Transverse colon (tissue), 4 donors: Measurements from ENCODE around the gene WSB1. TPM values are rescaled to one million over a fixed set of nuclear protein-coding genes. Genes with fewer than 3 reads are reported as not detected.

Source experiments
- DNase-seq: peaks from one replicate; pipeline ENCODE4 v3.0.0-alpha.2; 2019
- H3K27ac ChIP-seq, 4 donors: fragments of 200-600 bp; sonication (generic); 2 replicates each; pipeline ENCODE4 v1.5.1; 2016 to 2018; ENCODE audit warnings: inconsistent platforms in 4 of 4
- H3K27me3 ChIP-seq: fragments of 200-600 bp; sonication (generic); 2 replicates; pipeline ENCODE4 v1.5.1; 2017; ENCODE audit warnings: inconsistent platforms
- H3K36me3 ChIP-seq, 4 donors: fragments of 200-600 bp; sonication (generic); 2 replicates each; pipeline ENCODE4 v1.5.1; 2017 to 2019; ENCODE audit warnings: inconsistent platforms in 4 of 4
- H3K4me1 ChIP-seq, 4 donors: fragments of 200-600 bp; sonication (generic); 2 replicates each; pipeline ENCODE4 v1.5.1; 2017 to 2020; ENCODE audit warnings: inconsistent platforms in 4 of 4
- H3K4me3 ChIP-seq, 4 donors: fragments of 200-600 bp; sonication (generic); 1 replicate in 1 of 4; 2 replicates in 3 of 4; pipeline versions ENCODE4 v1.5.1 to v1.6.1; 2017 to 2019; ENCODE audit warnings: inconsistent platforms in 4 of 4
- H3K9me3 ChIP-seq, 2 donors: fragments of 200-600 bp; sonication (generic); 2 replicates each; pipeline ENCODE4 v1.5.1; 2017 to 2019; ENCODE audit warnings: inconsistent platforms in 2 of 2
- EP300 ChIP-seq: sonication (generic); formaldehyde crosslinking; IDR thresholded peaks from one replicate; pipeline ENCODE4 v1.6.1; 2017; ENCODE audit warnings: antibody characterized with exemption, low read depth
- POLR2A ChIP-seq: fragments of 450-650 bp; IDR thresholded peaks from one replicate; pipeline ENCODE4 v1.6.1; 2016; ENCODE audit warnings: antibody characterized with exemption, mild to moderate bottlenecking, moderate library complexity
- POLR2AphosphoS5 ChIP-seq, 3 donors: sonication (generic); formaldehyde crosslinking; IDR thresholded peaks; one replicate each; pipeline ENCODE4 v1.6.1; 2016; ENCODE audit warnings: antibody characterized with exemption in 3 of 3
- WGBS, 2 donors: methylation state at CpG; one replicate each; pipeline ENCODE4 v1.1.5; 2018; ENCODE audit warnings: low coverage in 1 of 2; 5-methylcytosine and 5-hydroxymethylcytosine counted together
- in situ Hi-C, 4 donors: fragments of 200-750 bp; cut with MboI; loops; one replicate each; pipeline versions ENCODE4 v1.15.0 to v1.15.1; 2017; ENCODE audit warnings: low sequenced_read_pairs in 3 of 4, low pct_ligation_motif_present in 1 of 4, low pct_unique_long_range_greater_than_20kb in 1 of 4
- intact Hi-C: fragments of 100-400 bp; cut with DNase I; formaldehyde crosslinking; loops from one replicate; pipeline ENCODE4 v1.15.1; 2023; ENCODE audit warnings: low total_unique reads
- total RNA-seq, 4 donors: library from RNA; depleted of rRNA; stranded (reverse); fragments of >200 nt; gene quantifications; one replicate each; pipeline ENCODE4 v1.1.0, GENCODE V29; 2016
- TF ChIP-seq, protein P1 (sequence below), 5 experiments: fragments of 200-600 bp in 3 of 5; fragments of 450-650 bp in 2 of 5; sonication (generic) in 3 of 5; IDR thresholded peaks; 1 replicate in 2 of 5; 2 replicates in 3 of 5; pipeline ENCODE4 v1.5.1; 2016 to 2017; ENCODE audit warnings: antibody characterized with exemption in 5 of 5, inconsistent platforms in 3 of 5, mild to moderate bottlenecking in 2 of 5, moderate library complexity in 1 of 5

WSB1 gene
- total RNA-seq, 4 donors from 2014 or later, result 90.4 to 335 (median 261) TPM

GRCh38 chr17:27318228-27318627 lies 24.3 kb downstream of the WSB1 start:
- Histone ChIP-seq H3K27ac (peak overlapping the region in 1 of 4 donors; percentile 63), H3K4me3 (no peak overlapping the region), H3K27me3 (no peaks in the 10 kb centered on the region), H3K36me3 (peaks cover 0 to 21% (median 10%) of the 10 kb centered on the region in 4 donors), H3K4me1 (peaks cover 17 to 57% (median 40%) of the 10 kb centered on the region in 4 donors), H3K9me3 (no peaks in the 10 kb centered on the region)
- 14 to 88% methylated on average over 1 to 4 of the region's 4 CpGs for WGBS, 2 donors
- DNase-seq, result no peak
- TF ChIP-seq EP300 (no peak), POLR2AphosphoS5 (IDR thresholded peaks at IDR 0.05) (peak in 1 of 3 donors; percentile 28)
- intact Hi-C loops (no loop called here), in situ Hi-C loops (no loop called here)

- 88 to 97% methylated on average over 6 of the region's 6 CpGs for WGBS, 2 donors
- Histone ChIP-seq H3K27ac (peak overlapping the region; percentile 40 to 71 (median 61)), H3K27me3 (no peaks in the 10 kb centered on the region), H3K36me3 (peaks cover 0 to 17% (median 8%) of the 10 kb centered on the region in 4 donors), H3K4me1 (peaks cover 17 to 57% (median 44%) of the 10 kb centered on the region in 4 donors), H3K9me3 (no peaks in the 10 kb centered on the region), H3K4me3 (no peak overlapping the region)
- TF ChIP-seq EP300, result no peak
- TF ChIP-seq, protein P1, sequence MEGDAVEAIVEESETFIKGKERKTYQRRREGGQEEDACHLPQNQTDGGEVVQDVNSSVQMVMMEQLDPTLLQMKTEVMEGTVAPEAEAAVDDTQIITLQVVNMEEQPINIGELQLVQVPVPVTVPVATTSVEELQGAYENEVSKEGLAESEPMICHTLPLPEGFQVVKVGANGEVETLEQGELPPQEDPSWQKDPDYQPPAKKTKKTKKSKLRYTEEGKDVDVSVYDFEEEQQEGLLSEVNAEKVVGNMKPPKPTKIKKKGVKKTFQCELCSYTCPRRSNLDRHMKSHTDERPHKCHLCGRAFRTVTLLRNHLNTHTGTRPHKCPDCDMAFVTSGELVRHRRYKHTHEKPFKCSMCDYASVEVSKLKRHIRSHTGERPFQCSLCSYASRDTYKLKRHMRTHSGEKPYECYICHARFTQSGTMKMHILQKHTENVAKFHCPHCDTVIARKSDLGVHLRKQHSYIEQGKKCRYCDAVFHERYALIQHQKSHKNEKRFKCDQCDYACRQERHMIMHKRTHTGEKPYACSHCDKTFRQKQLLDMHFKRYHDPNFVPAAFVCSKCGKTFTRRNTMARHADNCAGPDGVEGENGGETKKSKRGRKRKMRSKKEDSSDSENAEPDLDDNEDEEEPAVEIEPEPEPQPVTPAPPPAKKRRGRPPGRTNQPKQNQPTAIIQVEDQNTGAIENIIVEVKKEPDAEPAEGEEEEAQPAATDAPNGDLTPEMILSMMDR (IDR thresholded peaks at IDR 0.05), result no peak
- no peak for TF ChIP-seq POLR2AphosphoS5 (IDR thresholded peaks at IDR 0.05)
- no peak for TF ChIP-seq POLR2A
- intact Hi-C loops (no loop called here), in situ Hi-C loops (no loop called here)
- no peak for DNase-seq
Observed at GRCh38 chr17:27318633-27319032, 24.7 kb downstream of the WSB1 start.

DNA sequence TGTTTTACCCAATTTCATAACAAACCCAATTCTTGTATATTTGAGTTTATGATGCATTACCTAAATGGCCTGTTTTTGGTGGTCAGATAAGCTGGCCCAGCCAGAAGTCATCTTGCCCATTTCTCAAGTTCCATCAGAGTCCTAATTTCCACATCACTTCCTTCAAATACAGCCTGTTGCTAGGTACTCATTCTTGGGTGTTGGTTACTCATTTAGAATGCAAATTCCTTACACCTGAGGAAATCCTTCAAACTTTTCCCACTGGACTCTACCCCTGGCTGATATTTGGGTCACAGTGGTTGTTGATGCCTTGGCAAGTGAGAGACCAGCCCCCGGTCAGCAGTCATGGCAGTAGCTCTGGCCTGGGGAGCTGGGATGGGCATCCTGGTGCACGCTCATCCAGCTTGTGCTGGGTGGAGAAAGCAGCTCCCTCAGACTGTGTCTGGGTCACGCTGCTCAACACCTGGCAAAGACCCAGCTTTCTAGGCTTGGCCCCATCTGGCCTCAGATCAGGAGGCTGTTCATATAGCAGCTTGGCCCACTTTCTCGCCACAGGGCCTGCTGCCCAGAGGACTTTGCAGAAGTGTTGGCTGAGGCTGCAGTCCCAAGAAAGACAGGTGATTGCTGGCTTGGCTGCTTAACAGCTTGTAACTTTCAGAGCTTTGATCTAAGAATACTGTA lies 25.8 kb downstream of the WSB1 start:
- DNase-seq, result peak; percentile 68
- H3K36me3 ChIP-seq, result peaks cover 0 to 7% (median 3%) of the 10 kb centered on the region in 4 donors
- H3K9me3 ChIP-seq, result no peaks in the 10 kb centered on the region
- H3K4me3 ChIP-seq, result no peak overlapping the region
- intact Hi-C loops, result no loop called here
- no peaks in the 10 kb centered on the region for H3K27me3 ChIP-seq
- peak overlapping the region; percentile 40 to 71 (median 61) for H3K27ac ChIP-seq
- in situ Hi-C loops, result no loop called here
- peaks cover 28 to 57% (median 48%) of the 10 kb centered on the region in 4 donors for H3K4me1 ChIP-seq
- TF ChIP-seq, protein P1 (IDR thresholded peaks at IDR 0.05), result no peak
- peak; percentile 48 to 70 (median 65) for TF ChIP-seq POLR2AphosphoS5 (IDR thresholded peaks at IDR 0.05)
- 31% methylated on average over 4 of the region's 4 CpGs; no CpG with 5 or more reads in 1 of the 2 donors for WGBS, 2 donors

GRCh38 chr17:27320222-27320560 lies 26.3 kb downstream of the WSB1 start:
- Histone ChIP-seq H3K9me3 (no peaks in the 10 kb centered on the region), H3K4me1 (peaks cover 27 to 52% (median 43%) of the 10 kb centered on the region in 4 donors), H3K27ac (peak overlapping the region; percentile 40 to 71 (median 61)), H3K36me3 (peaks cover 0 to 5% (median under 1%) of the 10 kb centered on the region in 4 donors), H3K4me3 (no peak overlapping the region), H3K27me3 (no peaks in the 10 kb centered on the region)
- DNase-seq, result no peak
- in situ Hi-C loops (no loop called here), intact Hi-C loops (no loop called here)
- no peak for TF ChIP-seq EP300
- TF ChIP-seq, protein P1 (IDR thresholded peaks at IDR 0.05), result no peak
- TF ChIP-seq POLR2A, result no peak
- no peak for TF ChIP-seq POLR2AphosphoS5 (IDR thresholded peaks at IDR 0.05)
- 63% methylated on average over 4 of the region's 4 CpGs; no CpG with 5 or more reads in 1 of the 2 donors for WGBS, 2 donors
